HEK293 (cell line): Measurements from ENCODE around the gene KIRREL3.

Experiments used
- CTCF ChIA-PET: fragments of 350-600 bp; formaldehyde crosslinking; extraction: SDS; loops from one replicate; lab custom pipeline; 2021; ENCODE audit warnings: antibody characterized with exemption; lab: Yijun Ruan, JAX
- POLR2A ChIA-PET: fragments of 300-600 bp; formaldehyde crosslinking; extraction: SDS; loops from one replicate; lab custom pipeline; 2020; ENCODE audit warnings: antibody characterized with exemption, inconsistent platforms; lab: Yijun Ruan, JAX
- H3K27ac ChIP-seq: fragments of 200-500 bp; sonication (Bioruptor generic); 2 replicates; pipeline ENCODE4 v1.5.1; 2014; ENCODE audit warnings: low read depth, low read length, control low read depth, inconsistent platforms; ENCODE audit errors: extremely low read depth
- H3K36me3 ChIP-seq, 2 experiments: fragments of 200-500 bp in 1 of 2; sonication (Bioruptor generic) in 1 of 2; 1 replicate in 1 of 2; 2 replicates in 1 of 2; pipeline ENCODE4 v1.5.1; 2014 to 2017; ENCODE audit warnings: inconsistent platforms in 2 of 2, low read length in 2 of 2; ENCODE audit not compliant: control insufficient read depth in 2 of 2, insufficient read depth in 1 of 2
- H3K4me1 ChIP-seq: fragments of 200-500 bp; sonication (Bioruptor generic); 2 replicates; pipeline ENCODE4 v1.5.1; 2014; ENCODE audit warnings: mild to moderate bottlenecking, low read length, inconsistent platforms; ENCODE audit not compliant: control insufficient read depth, insufficient read depth
- H3K4me3 ChIP-seq: 2 replicates; pipeline ENCODE4 v1.5.1; 2011; ENCODE audit warnings: low read depth, mild to moderate bottlenecking, control low read depth, low read length, moderate library complexity
- H3K9me3 ChIP-seq: fragments of 200-500 bp; sonication (Bioruptor generic); 2 replicates; pipeline ENCODE4 v1.5.1; 2014; ENCODE audit warnings: low read depth, low read length, inconsistent platforms; ENCODE audit not compliant: control insufficient read depth, insufficient read depth
- GFI1B ChIP-seq: fragments of 450-650 bp; formaldehyde crosslinking; IDR thresholded peaks from 2 replicates; pipeline ENCODE4 v1.5.1; 2016; ENCODE audit warnings: missing biosample characterization, missing genetic modification characterization
- GLIS1 ChIP-seq: fragments of 450-650 bp; formaldehyde crosslinking; IDR thresholded peaks from 2 replicates; pipeline ENCODE4 v1.5.1; 2016; ENCODE audit warnings: missing biosample characterization, missing genetic modification characterization
- MEIS1 ChIP-seq: sonication (generic); formaldehyde crosslinking; IDR thresholded peaks from 2 replicates; pipeline ENCODE4 v1.8.1; 2022; ENCODE audit warnings: missing genetic modification reagents, mild to moderate bottlenecking, borderline replicate concordance
- OSR2 ChIP-seq: fragments of 450-650 bp; formaldehyde crosslinking; IDR thresholded peaks from 2 replicates; pipeline ENCODE4 v1.5.1; 2016; ENCODE audit warnings: missing biosample characterization, missing genetic modification characterization
- PBX3 ChIP-seq: sonication (generic); formaldehyde crosslinking; IDR thresholded peaks from 2 replicates; pipeline ENCODE4 v1.8.1; 2022; ENCODE audit warnings: mild to moderate bottlenecking, moderate library complexity, missing genetic modification reagents
- PRDM10 ChIP-seq: fragments of 450-650 bp; formaldehyde crosslinking; IDR thresholded peaks from 2 replicates; pipeline ENCODE4 v1.5.1; 2016; ENCODE audit warnings: missing biosample characterization, missing genetic modification characterization
- SP2 ChIP-seq: fragments of 450-650 bp; formaldehyde crosslinking; IDR thresholded peaks from 2 replicates; pipeline ENCODE4 v1.5.1; 2016; ENCODE audit warnings: missing biosample characterization, missing genetic modification characterization
- SP7 ChIP-seq: fragments of 450-650 bp; formaldehyde crosslinking; IDR thresholded peaks from 2 replicates; pipeline ENCODE4 v1.5.1; 2016; ENCODE audit warnings: missing biosample characterization, missing genetic modification characterization
- TCF7L2 ChIP-seq: IDR thresholded peaks from 2 replicates; pipeline ENCODE4 v1.6.1; 2011; ENCODE audit warnings: low read depth, mild to moderate bottlenecking, inconsistent platforms, low read length, moderate library complexity, borderline replicate concordance
- TSHZ1 ChIP-seq: fragments of 450-650 bp; formaldehyde crosslinking; IDR thresholded peaks from 2 replicates; pipeline ENCODE4 v1.5.1; 2016; ENCODE audit warnings: missing biosample characterization, missing genetic modification characterization, borderline replicate concordance
- ZBTB10 ChIP-seq: fragments of 450-650 bp; formaldehyde crosslinking; IDR thresholded peaks from 2 replicates; pipeline ENCODE4 v1.5.1; 2016; ENCODE audit warnings: missing biosample characterization, missing genetic modification characterization
- ZIC2 ChIP-seq: fragments of 450-650 bp; formaldehyde crosslinking; IDR thresholded peaks from 2 replicates; pipeline ENCODE4 v1.5.1; 2016; ENCODE audit warnings: missing biosample characterization, missing genetic modification characterization
- ZNF274 ChIP-seq, 2 experiments: fragments of 200-500 bp in 1 of 2; fragments of 450-650 bp in 1 of 2; sonication (Bioruptor generic) in 1 of 2; formaldehyde crosslinking in 1 of 2; IDR thresholded peaks; 2 replicates each; pipeline versions ENCODE4 v1.5.1 to v1.6.1; 2014 to 2016; ENCODE audit warnings: borderline replicate concordance in 1 of 2, inconsistent platforms in 1 of 2, low read length in 1 of 2, missing biosample characterization in 1 of 2, missing genetic modification characterization in 1 of 2
- ZNF366 ChIP-seq: fragments of 450-650 bp; formaldehyde crosslinking; conservative IDR thresholded peaks from 2 replicates; pipeline ENCODE4 v1.5.1; 2016; ENCODE audit warnings: missing biosample characterization, missing genetic modification characterization
- ZNF37A ChIP-seq: fragments of 450-650 bp; IDR thresholded peaks from 2 replicates; pipeline ENCODE4 v1.5.1; 2018; ENCODE audit warnings: missing biosample characterization, missing genetic modification characterization
- ZNF513 ChIP-seq: fragments of 450-650 bp; IDR thresholded peaks from 2 replicates; pipeline ENCODE4 v1.5.1; 2018; ENCODE audit warnings: missing biosample characterization, missing genetic modification characterization
- ZNF560 ChIP-seq: fragments of 450-650 bp; formaldehyde crosslinking; IDR thresholded peaks from 2 replicates; pipeline ENCODE4 v1.5.1; 2017; ENCODE audit warnings: missing biosample characterization, missing genetic modification characterization, borderline replicate concordance
- ZNF610 ChIP-seq: fragments of 450-650 bp; formaldehyde crosslinking; IDR thresholded peaks from 2 replicates; pipeline ENCODE4 v1.5.1; 2016; ENCODE audit warnings: missing biosample characterization, missing genetic modification characterization, borderline replicate concordance
- ZNF621 ChIP-seq: fragments of 450-650 bp; formaldehyde crosslinking; IDR thresholded peaks from 2 replicates; pipeline ENCODE4 v1.5.1; 2017; ENCODE audit warnings: missing biosample characterization, missing genetic modification characterization
- ZNF623 ChIP-seq: fragments of 450-650 bp; formaldehyde crosslinking; IDR thresholded peaks from 2 replicates; pipeline ENCODE4 v1.5.1; 2016; ENCODE audit warnings: missing biosample characterization, missing genetic modification characterization
- ZNF707 ChIP-seq: fragments of 450-650 bp; formaldehyde crosslinking; IDR thresholded peaks from 2 replicates; pipeline ENCODE4 v1.5.1; 2016; ENCODE audit warnings: missing biosample characterization, missing genetic modification characterization
- ZNF785 ChIP-seq: fragments of 450-650 bp; formaldehyde crosslinking; IDR thresholded peaks from 2 replicates; pipeline ENCODE4 v1.5.1; 2016; ENCODE audit warnings: missing biosample characterization, missing genetic modification characterization
- ZSCAN16 ChIP-seq: fragments of 450-650 bp; formaldehyde crosslinking; IDR thresholded peaks from 2 replicates; pipeline ENCODE4 v1.5.1; 2016; ENCODE audit warnings: missing biosample characterization, missing genetic modification characterization
- ZXDB ChIP-seq: fragments of 450-650 bp; formaldehyde crosslinking; IDR thresholded peaks from 2 replicates; pipeline ENCODE4 v1.5.1; 2016; ENCODE audit warnings: missing biosample characterization, missing genetic modification characterization

The KIRREL3 gene

GRCh38 chr11:126978911-126979310 is 21.7 kb downstream of the KIRREL3 start:
- CTCF ChIA-PET, result interaction anchor here (0.6 to 1.9 kb wide), 2 partner anchors 12 to 212 kb away, joined by 3 to 7 read pairs; no protein-coding TSS in a partner anchor
- no peak for TF ChIP-seq ZXDB (tag by site-specific recombination)
- no peak for TF ChIP-seq TCF7L2
- TF ChIP-seq GLIS1 (tag by site-specific recombination), result no peak
- no peak for TF ChIP-seq ZSCAN16
- TF ChIP-seq ZNF707 (tag by site-specific recombination), result no peak
- TF ChIP-seq ZNF366 (tag by site-specific recombination), result no peak
- no peak for TF ChIP-seq ZNF560 (tag by site-specific recombination)
- TF ChIP-seq PBX3 (CRISPR knock-in tag), result no peak
- no peak for TF ChIP-seq ZNF785 (tag by site-specific recombination)
- TF ChIP-seq, all 188 proteins: peak for 0
- H3K27ac ChIP-seq, result no peak overlapping the region
- H3K9me3 ChIP-seq, result no peaks in the 10 kb centered on the region
- no peak overlapping the region for H3K4me3 ChIP-seq
- no peaks in the 10 kb centered on the region for H3K4me1 ChIP-seq
- H3K36me3 ChIP-seq, result no peaks in the 10 kb centered on the region
- POLR2A ChIA-PET, result no interaction called here

GRCh38 chr11:126978165-126978564 is 22.4 kb downstream of the KIRREL3 start:
- ChIA-PET CTCF (no interaction called here), POLR2A (no interaction called here)
- Histone ChIP-seq H3K4me1 (no peaks in the 10 kb centered on the region), H3K4me3 (no peak overlapping the region), H3K27ac (no peak overlapping the region), H3K9me3 (no peaks in the 10 kb centered on the region), H3K36me3 (no peaks in the 10 kb centered on the region)
- TF ChIP-seq TSHZ1 (tag by site-specific recombination), result no peak
- no peak for TF ChIP-seq ZIC2 (tag by site-specific recombination)
- no peak for TF ChIP-seq ZNF621 (tag by site-specific recombination)
- TF ChIP-seq MEIS1, result no peak
- no peak for TF ChIP-seq ZNF513 (tag by site-specific recombination)
- no peak for TF ChIP-seq ZBTB10 (tag by site-specific recombination)
- no peak for TF ChIP-seq OSR2 (tag by site-specific recombination)
- TF ChIP-seq SP2 (tag by site-specific recombination), result no peak
- TF ChIP-seq ZNF37A (tag by site-specific recombination), result no peak
- TF ChIP-seq GFI1B, result no peak
- no peak for TF ChIP-seq SP7 (tag by site-specific recombination)
- TF ChIP-seq ZNF274 (IDR thresholded peaks at IDR 0.05; ENCODE audit: low read length), result no peak
- TF ChIP-seq ZNF274 (tag by site-specific recombination; IDR thresholded peaks at IDR 0.05; ENCODE audit: borderline replicate concordance), result no peak
- no peak for TF ChIP-seq PRDM10 (tag by site-specific recombination)
- TF ChIP-seq ZNF623 (tag by site-specific recombination), result no peak
- TF ChIP-seq ZNF610 (tag by site-specific recombination), result no peak
